ENCODE measurements around the gene E2F4. TPM values are rescaled to one million over a fixed set of nuclear protein-coding genes. Genes with fewer than 3 reads are reported as not detected.

Gene E2F4
- total RNA-seq, 1 experiment from 2014 or later: 74.5 TPM

- ATAC-seq (no peak), DNase-seq (ENCODE audit: low read depth, low spot score) (no peak)
- H3K4me3 ChIP-seq (ENCODE audit: low read depth in 2 of 2, low read length in 2 of 2): no peak overlapping the region
- in situ Hi-C loops (cut with HindIII; ENCODE audit: low pct_unique_long_range_greater_than_20kb, low sequenced_read_pairs): no loop called here
- ChIA-PET POLR2A (no interaction called here), CTCF (interaction anchor here (0.6 kb wide), 1 partner anchor 231 kb away, joined by 5 read pairs; no protein-coding TSS in a partner anchor)
- no peaks in the 10 kb centered on the region for H3K9me3 ChIP-seq (ENCODE audit: control insufficient read depth, insufficient read depth, low read depth, low read length)
- no TSS peak for BruUV-seq (replicated peaks)
- peaks cover under 1% of the 10 kb centered on the region for H3K36me3 ChIP-seq (ENCODE audit: control insufficient read depth, insufficient read depth, low read length)
- H3K27ac ChIP-seq (ENCODE audit: low read length): no peak overlapping the region
- no peaks in the 10 kb centered on the region for H3K27me3 ChIP-seq (ENCODE audit: control insufficient read depth, insufficient read depth, low read length)
- TF ChIP-seq CTCF (IDR thresholded peaks at IDR 0.05): no peak
- no peak for TF ChIP-seq TCF7L2 (IDR thresholded peaks at IDR 0.05; ENCODE audit: low read depth, low read length)
- TF ChIP-seq SIN3A (IDR thresholded peaks at IDR 0.05; ENCODE audit: borderline replicate concordance, insufficient read depth, low read depth, low read length): no peak
- TF ChIP-seq, protein P1, sequence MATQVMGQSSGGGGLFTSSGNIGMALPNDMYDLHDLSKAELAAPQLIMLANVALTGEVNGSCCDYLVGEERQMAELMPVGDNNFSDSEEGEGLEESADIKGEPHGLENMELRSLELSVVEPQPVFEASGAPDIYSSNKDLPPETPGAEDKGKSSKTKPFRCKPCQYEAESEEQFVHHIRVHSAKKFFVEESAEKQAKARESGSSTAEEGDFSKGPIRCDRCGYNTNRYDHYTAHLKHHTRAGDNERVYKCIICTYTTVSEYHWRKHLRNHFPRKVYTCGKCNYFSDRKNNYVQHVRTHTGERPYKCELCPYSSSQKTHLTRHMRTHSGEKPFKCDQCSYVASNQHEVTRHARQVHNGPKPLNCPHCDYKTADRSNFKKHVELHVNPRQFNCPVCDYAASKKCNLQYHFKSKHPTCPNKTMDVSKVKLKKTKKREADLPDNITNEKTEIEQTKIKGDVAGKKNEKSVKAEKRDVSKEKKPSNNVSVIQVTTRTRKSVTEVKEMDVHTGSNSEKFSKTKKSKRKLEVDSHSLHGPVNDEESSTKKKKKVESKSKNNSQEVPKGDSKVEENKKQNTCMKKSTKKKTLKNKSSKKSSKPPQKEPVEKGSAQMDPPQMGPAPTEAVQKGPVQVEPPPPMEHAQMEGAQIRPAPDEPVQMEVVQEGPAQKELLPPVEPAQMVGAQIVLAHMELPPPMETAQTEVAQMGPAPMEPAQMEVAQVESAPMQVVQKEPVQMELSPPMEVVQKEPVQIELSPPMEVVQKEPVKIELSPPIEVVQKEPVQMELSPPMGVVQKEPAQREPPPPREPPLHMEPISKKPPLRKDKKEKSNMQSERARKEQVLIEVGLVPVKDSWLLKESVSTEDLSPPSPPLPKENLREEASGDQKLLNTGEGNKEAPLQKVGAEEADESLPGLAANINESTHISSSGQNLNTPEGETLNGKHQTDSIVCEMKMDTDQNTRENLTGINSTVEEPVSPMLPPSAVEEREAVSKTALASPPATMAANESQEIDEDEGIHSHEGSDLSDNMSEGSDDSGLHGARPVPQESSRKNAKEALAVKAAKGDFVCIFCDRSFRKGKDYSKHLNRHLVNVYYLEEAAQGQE (IDR thresholded peaks at IDR 0.05; ENCODE audit: insufficient read depth in 1 of 2, low read depth in 2 of 2, low read length in 1 of 2): no peak
- TF ChIP-seq POLR2AphosphoS5 (IDR thresholded peaks at IDR 0.05; ENCODE audit: low read depth, low read length): no peak
- intact Hi-C loops (cut with micrococcal nuclease; ENCODE audit: unreplicated experiment): no loop called here
- peaks cover 14% of the 10 kb centered on the region for H3K4me1 ChIP-seq (ENCODE audit: control insufficient read depth, insufficient read depth, low read length)
Measured at GRCh38 chr16:67200491-67200890, 8.5 kb downstream of the E2F4 start.

DNA sequence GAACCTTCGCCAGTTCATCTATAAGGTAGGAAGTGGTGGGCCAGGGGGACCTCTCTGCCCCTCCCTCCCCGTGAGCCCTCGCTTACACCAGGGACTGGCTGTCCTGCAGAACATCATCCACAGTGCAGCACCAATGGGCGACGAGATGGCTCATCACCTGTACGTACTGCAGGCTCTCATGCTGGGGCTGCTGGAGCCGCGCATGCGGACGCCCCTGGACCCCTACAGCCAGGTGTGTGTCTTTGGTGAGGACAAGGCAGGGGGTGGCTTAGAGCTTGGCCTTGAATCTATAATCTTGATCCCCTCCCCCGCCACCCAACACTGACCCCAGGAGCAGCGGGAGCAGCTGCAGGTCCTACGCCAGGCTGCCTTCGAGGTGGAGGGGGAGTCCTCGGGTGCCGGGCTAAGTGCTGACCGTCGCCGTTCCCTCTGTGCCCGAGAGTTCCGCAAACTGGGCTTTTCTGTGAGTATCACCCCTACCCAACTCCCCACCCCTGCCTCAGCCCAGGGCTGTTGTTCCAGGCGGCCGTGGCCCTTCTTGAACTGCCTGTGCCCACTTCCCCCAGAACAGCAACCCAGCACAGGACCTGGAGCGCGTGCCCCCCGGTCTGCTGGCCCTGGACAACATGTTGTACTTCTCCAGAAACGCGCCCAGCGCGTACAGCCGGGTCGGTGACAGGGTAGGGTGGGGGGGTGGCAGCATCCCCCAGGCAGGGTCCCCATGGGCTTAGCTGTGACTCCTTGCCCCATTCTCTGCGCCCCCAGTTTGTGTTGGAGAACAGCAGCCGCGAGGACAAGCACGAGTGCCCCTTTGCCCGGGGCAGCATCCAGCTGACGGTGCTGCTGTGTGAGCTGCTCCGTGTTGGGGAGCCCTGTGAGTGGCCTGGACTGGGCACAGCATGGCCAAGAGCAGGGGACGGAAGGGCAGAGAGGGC is 9.7 kb downstream of the E2F4 start:
- CTCF ChIA-PET: no interaction called here
- in situ Hi-C loops (cut with HindIII; ENCODE audit: low pct_unique_long_range_greater_than_20kb, low sequenced_read_pairs): no loop called here
- DNase-seq (ENCODE audit: low read depth, low spot score) (no peak), ATAC-seq (no peak)
- intact Hi-C loops (cut with micrococcal nuclease; ENCODE audit: unreplicated experiment): no loop called here
- Histone ChIP-seq H3K4me3 (ENCODE audit: low read depth in 2 of 2, low read length in 2 of 2) (no peak overlapping the region), H3K27ac (ENCODE audit: low read length) (no peak overlapping the region), H3K36me3 (ENCODE audit: control insufficient read depth, insufficient read depth, low read length) (no peaks in the 10 kb centered on the region; the same call in 1 of the 2 replicates), H3K27me3 (ENCODE audit: control insufficient read depth, insufficient read depth, low read length) (no peaks in the 10 kb centered on the region), H3K4me1 (ENCODE audit: control insufficient read depth, insufficient read depth, low read length) (peaks cover 16% of the 10 kb centered on the region), H3K9me3 (ENCODE audit: control insufficient read depth, insufficient read depth, low read depth, low read length) (no peaks in the 10 kb centered on the region)
- POLR2A ChIA-PET: no interaction called here
- BruUV-seq (replicated peaks): no TSS peak
- no peak for TF ChIP-seq TCF7L2 (IDR thresholded peaks at IDR 0.05; ENCODE audit: low read depth, low read length)
- TF ChIP-seq CTCF (IDR thresholded peaks at IDR 0.05): no peak
- TF ChIP-seq, protein P1 (IDR thresholded peaks at IDR 0.05; ENCODE audit: insufficient read depth in 1 of 2, low read depth in 2 of 2, low read length in 1 of 2): no peak

Measured in Panc1 (cell line).